Peyer's patch (tissue), 4 donors: ENCODE measurements around the gene SNTG2. TPM values are rescaled to one million over a fixed set of nuclear protein-coding genes. Genes with fewer than 3 reads are reported as not detected.

Experiments
- DNase-seq, 3 donors: peaks; one replicate each; pipeline ENCODE4 v3.0.0-alpha.2; 2017 to 2019
- H3K27ac ChIP-seq, 4 donors: fragments of 200-600 bp; sonication (generic); one replicate each; pipeline ENCODE4 v1.5.1; 2016 to 2019
- H3K27me3 ChIP-seq, 2 donors: fragments of 200-600 bp; sonication (generic); one replicate each; pipeline ENCODE4 v1.5.1; 2019
- H3K36me3 ChIP-seq, 3 donors: fragments of 200-600 bp; sonication (generic); one replicate each; pipeline ENCODE4 v1.5.1; 2016 to 2019
- H3K4me1 ChIP-seq, 4 donors: fragments of 200-600 bp; sonication (generic); one replicate each; pipeline ENCODE4 v1.5.1; 2016 to 2019
- H3K4me3 ChIP-seq, 4 donors: fragments of 200-600 bp; sonication (generic); 1 replicate in 3 of 4; 2 replicates in 1 of 4; pipeline ENCODE4 v1.5.1; 2016 to 2019; ENCODE audit warnings: mild to moderate bottlenecking in 1 of 4
- H3K9me3 ChIP-seq, 4 donors: fragments of 200-600 bp; sonication (generic); one replicate each; pipeline ENCODE4 v1.5.1; 2016 to 2019; ENCODE audit warnings: mild to moderate bottlenecking in 1 of 4
- POLR2A ChIP-seq, 2 donors: fragments of 450-650 bp; IDR thresholded peaks; one replicate each; pipeline ENCODE4 v1.5.1; 2017; ENCODE audit warnings: antibody characterized with exemption in 2 of 2, mild to moderate bottlenecking in 2 of 2, moderate library complexity in 2 of 2
- total RNA-seq, 4 donors: library from RNA; depleted of rRNA; stranded (reverse); fragments of >200 nt; gene quantifications; one replicate each; pipeline ENCODE4 v1.1.0, GENCODE V29; 2016
- TF ChIP-seq, protein P1 (sequence below), 6 experiments: fragments of 450-650 bp in 4 of 6; fragments of 200-600 bp in 2 of 6; sonication (generic) in 1 of 6; IDR thresholded peaks; one replicate each; pipeline ENCODE4 v1.5.1; 2017 to 2019; ENCODE audit warnings: antibody characterized with exemption in 6 of 6, mild to moderate bottlenecking in 3 of 6, moderate library complexity in 1 of 6

Gene SNTG2
- total RNA-seq, 4 donors from 2014 or later: 1.8 to 65.2 (median 3.9) TPM

- Histone ChIP-seq H3K4me1 (no peaks in the 10 kb centered on the region), H3K9me3 (no peaks in the 10 kb centered on the region), H3K27me3 (no peaks in the 10 kb centered on the region), H3K27ac (no peak overlapping the region), H3K4me3 (no peak overlapping the region), H3K36me3 (no peaks in the 10 kb centered on the region)
- DNase-seq: no peak
- TF ChIP-seq, protein P1, sequence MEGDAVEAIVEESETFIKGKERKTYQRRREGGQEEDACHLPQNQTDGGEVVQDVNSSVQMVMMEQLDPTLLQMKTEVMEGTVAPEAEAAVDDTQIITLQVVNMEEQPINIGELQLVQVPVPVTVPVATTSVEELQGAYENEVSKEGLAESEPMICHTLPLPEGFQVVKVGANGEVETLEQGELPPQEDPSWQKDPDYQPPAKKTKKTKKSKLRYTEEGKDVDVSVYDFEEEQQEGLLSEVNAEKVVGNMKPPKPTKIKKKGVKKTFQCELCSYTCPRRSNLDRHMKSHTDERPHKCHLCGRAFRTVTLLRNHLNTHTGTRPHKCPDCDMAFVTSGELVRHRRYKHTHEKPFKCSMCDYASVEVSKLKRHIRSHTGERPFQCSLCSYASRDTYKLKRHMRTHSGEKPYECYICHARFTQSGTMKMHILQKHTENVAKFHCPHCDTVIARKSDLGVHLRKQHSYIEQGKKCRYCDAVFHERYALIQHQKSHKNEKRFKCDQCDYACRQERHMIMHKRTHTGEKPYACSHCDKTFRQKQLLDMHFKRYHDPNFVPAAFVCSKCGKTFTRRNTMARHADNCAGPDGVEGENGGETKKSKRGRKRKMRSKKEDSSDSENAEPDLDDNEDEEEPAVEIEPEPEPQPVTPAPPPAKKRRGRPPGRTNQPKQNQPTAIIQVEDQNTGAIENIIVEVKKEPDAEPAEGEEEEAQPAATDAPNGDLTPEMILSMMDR (IDR thresholded peaks at IDR 0.05): no peak
- TF ChIP-seq POLR2A (IDR thresholded peaks at IDR 0.05): no peak
Observed at GRCh38 chr2:1328684-1329083, 378.0 kb downstream of the SNTG2 start.

DNA sequence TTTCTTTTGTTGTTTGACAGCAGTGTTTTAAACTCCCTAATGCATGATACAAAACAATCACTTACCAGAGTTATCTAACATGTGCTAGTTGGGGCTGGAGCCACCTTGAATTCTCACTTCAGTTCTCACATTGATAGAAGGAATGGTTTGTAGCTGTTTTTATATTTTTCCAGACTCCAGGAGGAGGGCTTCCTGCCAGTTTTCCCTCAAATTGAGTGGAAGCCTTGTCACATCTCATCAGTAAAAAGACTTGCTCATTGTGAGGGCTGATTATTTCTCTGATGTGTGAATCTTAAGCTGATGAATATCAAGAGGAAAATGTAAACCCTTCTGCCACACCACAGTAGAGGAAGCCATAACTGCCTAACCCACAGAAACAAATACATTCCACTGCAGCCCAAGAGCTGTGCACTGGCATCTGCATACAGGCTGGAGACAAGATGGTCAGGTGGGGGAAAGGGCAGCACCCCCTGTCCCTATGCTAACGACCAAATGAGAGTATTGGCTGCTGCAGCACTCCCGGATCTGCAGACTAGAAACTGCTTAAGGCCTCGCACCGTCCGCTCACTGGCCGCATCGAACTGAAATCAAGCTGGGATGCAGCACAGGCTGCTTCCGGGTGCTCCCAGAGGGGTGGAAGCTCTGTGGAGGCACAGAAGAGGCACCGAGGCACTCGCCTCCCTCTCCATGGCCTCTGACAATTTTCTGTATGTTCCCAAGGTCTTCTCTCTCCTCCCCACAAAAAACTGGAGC is 388.9 kb downstream of the SNTG2 start:
- Histone ChIP-seq H3K27ac (no peak overlapping the region), H3K36me3 (no peaks in the 10 kb centered on the region), H3K4me1 (no peaks in the 10 kb centered on the region), H3K27me3 (no peaks in the 10 kb centered on the region), H3K9me3 (no peaks in the 10 kb centered on the region), H3K4me3 (no peak overlapping the region)
- TF ChIP-seq POLR2A (IDR thresholded peaks at IDR 0.05): no peak
- TF ChIP-seq, protein P1 (IDR thresholded peaks at IDR 0.05): no peak
- no peak for DNase-seq

DNA sequence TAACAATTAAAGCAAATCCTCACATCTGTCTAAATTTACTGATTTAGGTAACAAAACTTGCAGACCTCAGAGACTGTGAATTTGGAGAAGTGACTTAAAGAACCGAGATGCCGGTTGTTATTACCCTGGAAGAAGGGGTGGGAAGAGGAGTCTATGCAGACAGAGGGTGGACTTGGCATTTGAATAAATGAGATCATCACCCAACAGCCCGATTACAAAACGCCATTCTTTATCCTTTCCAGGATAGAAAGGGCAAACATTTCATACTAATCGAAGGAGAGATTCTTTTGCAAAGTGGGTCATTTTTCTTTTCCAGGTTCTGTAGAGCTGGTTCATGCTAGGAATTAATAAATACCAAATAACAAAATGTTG is 389.5 kb downstream of the SNTG2 start:
- TF ChIP-seq, protein P1 (IDR thresholded peaks at IDR 0.05): no peak
- TF ChIP-seq POLR2A (IDR thresholded peaks at IDR 0.05): no peak
- H3K27ac ChIP-seq: no peak overlapping the region
- no peak for DNase-seq
- H3K4me1 ChIP-seq: no peaks in the 10 kb centered on the region
- H3K9me3 ChIP-seq: no peaks in the 10 kb centered on the region
- no peak overlapping the region for H3K4me3 ChIP-seq
- H3K27me3 ChIP-seq: no peaks in the 10 kb centered on the region
- H3K36me3 ChIP-seq: no peaks in the 10 kb centered on the region

- H3K4me1 ChIP-seq: no peaks in the 10 kb centered on the region
- no peaks in the 10 kb centered on the region for H3K27me3 ChIP-seq
- H3K36me3 ChIP-seq: no peaks in the 10 kb centered on the region
- H3K27ac ChIP-seq: no peak overlapping the region
- TF ChIP-seq, protein P1 (IDR thresholded peaks at IDR 0.05): no peak
- TF ChIP-seq POLR2A (IDR thresholded peaks at IDR 0.05): no peak
- no peak for DNase-seq
- H3K4me3 ChIP-seq: no peak overlapping the region
- no peaks in the 10 kb centered on the region for H3K9me3 ChIP-seq
Observed at GRCh38 chr2:1341404-1342120, 390.9 kb downstream of the SNTG2 start.

DNA sequence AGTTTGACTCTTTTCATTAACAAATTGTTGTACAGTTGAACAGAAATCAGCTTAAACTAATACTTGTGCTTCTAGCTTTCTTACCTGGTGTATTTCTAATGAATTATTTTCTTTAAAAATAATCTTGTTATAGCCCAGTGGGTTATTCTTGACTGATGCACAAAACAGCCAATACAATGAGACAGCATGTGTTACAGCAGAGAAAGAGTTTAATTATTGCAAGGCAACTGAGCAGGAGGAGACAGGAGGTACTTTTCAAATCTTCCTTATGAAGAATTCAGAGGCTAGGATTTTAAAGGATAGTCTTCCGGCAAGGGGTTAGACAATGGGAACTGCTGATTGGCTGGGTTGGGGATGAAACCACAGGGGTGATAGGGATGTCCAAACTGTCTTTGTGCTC is 398.1 kb downstream of the SNTG2 start:
- Histone ChIP-seq H3K27me3 (no peaks in the 10 kb centered on the region), H3K4me1 (no peaks in the 10 kb centered on the region), H3K4me3 (no peak overlapping the region), H3K9me3 (peaks cover 0 to 17% (median 0%) of the 10 kb centered on the region in 4 donors), H3K27ac (no peak overlapping the region), H3K36me3 (no peaks in the 10 kb centered on the region)
- TF ChIP-seq, protein P1 (IDR thresholded peaks at IDR 0.05): no peak
- no peak for TF ChIP-seq POLR2A (IDR thresholded peaks at IDR 0.05)
- no peak for DNase-seq
